PC-9 (cell line): ENCODE results near the gene BRAF. TPM values are rescaled to one million over a fixed set of nuclear protein-coding genes. Genes with fewer than 3 reads are reported as not detected.
"Not testable (repeated sequence)": the region's sequence is repeated elsewhere in the genome, so short reads cannot be mapped to it uniquely, and the experiment has no call there.

Experiments used
- BruUV-seq: library from RNA; stranded (reverse); fragments of 400-500 nt; replicated peaks from 2 replicates; lab custom pipeline; 2021; lab: Mats Ljungman, UMichigan
- CTCF ChIA-PET: fragments of 300-600 bp; sonication (Branson Sonifier 250); formaldehyde crosslinking; loops from one replicate; lab custom pipeline; 2022; ENCODE audit warnings: antibody characterized with exemption; lab: Charles Lee
- POLR2A ChIA-PET: fragments of 300-600 bp; sonication (Branson Sonifier 250); formaldehyde crosslinking; loops from one replicate; lab custom pipeline; 2022; ENCODE audit warnings: antibody characterized with exemption; ENCODE audit not compliant: unreplicated experiment; lab: Charles Lee
- DNase-seq, 2 experiments: peaks; one replicate each; pipeline versions ENCODE4 v3.0.0 to v3.0.0-alpha.2; 2015 to 2022; ENCODE audit warnings: mixed read lengths in 1 of 2
- H2AFZ ChIP-seq: fragments of 200-600 bp; sonication (generic); 2 replicates; pipeline ENCODE4 v1.8.1; 2017; ENCODE audit warnings: antibody characterized with exemption
- H3F3A ChIP-seq: fragments of 200-600 bp; sonication (generic); 2 replicates; pipeline ENCODE4 v1.8.1; 2017; ENCODE audit warnings: antibody characterized with exemption, mild to moderate bottlenecking, low read depth; ENCODE audit not compliant: insufficient read depth
- H3K27ac ChIP-seq: fragments of 200-600 bp; sonication (generic); 2 replicates; pipeline ENCODE4 v1.6.1; 2016; ENCODE audit warnings: mixed run types
- H3K27me3 ChIP-seq: fragments of 200-600 bp; sonication (generic); 2 replicates; pipeline ENCODE4 v1.6.1; 2016; ENCODE audit warnings: low read depth, mixed run types; ENCODE audit not compliant: insufficient read depth
- H3K36me3 ChIP-seq: fragments of 200-600 bp; sonication (generic); 2 replicates; pipeline ENCODE4 v1.6.1; 2016; ENCODE audit warnings: low read depth, mixed run types
- H3K4me1 ChIP-seq: fragments of 200-600 bp; sonication (generic); replicated peaks from 2 replicates; pipeline ENCODE4 v1.6.1; 2016; ENCODE audit warnings: mixed run types; ENCODE audit not compliant: insufficient read depth
- H3K4me2 ChIP-seq: fragments of 200-600 bp; sonication (generic); 2 replicates; pipeline ENCODE4 v1.6.1; 2017; ENCODE audit warnings: mixed run types
- H3K4me3 ChIP-seq: fragments of 200-600 bp; sonication (generic); 2 replicates; pipeline ENCODE4 v1.6.1; 2016; ENCODE audit warnings: mixed run types
- H3K79me2 ChIP-seq: fragments of 200-600 bp; sonication (generic); 2 replicates; pipeline ENCODE4 v1.6.1; 2017; ENCODE audit warnings: low read depth, mixed run types
- H3K9me2 ChIP-seq: fragments of 200-600 bp; sonication (generic); 2 replicates; pipeline ENCODE4 v1.8.1; 2017; ENCODE audit warnings: mild to moderate bottlenecking; ENCODE audit not compliant: insufficient read depth
- H3K9me3 ChIP-seq: fragments of 200-600 bp; sonication (generic); 2 replicates; pipeline ENCODE4 v1.8.1; 2016; ENCODE audit warnings: low read depth; ENCODE audit not compliant: insufficient read depth
- H4K20me1 ChIP-seq: fragments of 200-600 bp; sonication (generic); 2 replicates; pipeline ENCODE4 v1.8.1; 2017; ENCODE audit not compliant: insufficient read depth
- EZH2 ChIP-seq: fragments of 200-600 bp; sonication (generic); IDR thresholded peaks from 2 replicates; pipeline ENCODE4 v1.8.0; 2017; ENCODE audit warnings: antibody characterized with exemption, low read depth
- intact Hi-C: fragments of 100-400 bp; cut with micrococcal nuclease; formaldehyde crosslinking; loops from one replicate; pipeline ENCODE4 v1.10.0; 2022; ENCODE audit not compliant: unreplicated experiment
- total RNA-seq: library from RNA; stranded (reverse); gene quantifications from 2 replicates; pipeline ENCODE4 v1.2.3, GENCODE V29; 2021
- TF ChIP-seq, protein P1 (sequence below): fragments of 200-600 bp; sonication (generic); conservative IDR thresholded peaks from 2 replicates; pipeline ENCODE4 v1.6.1; 2017; ENCODE audit warnings: mixed run types, antibody characterized with exemption, mild to moderate bottlenecking, moderate library complexity

BRAF gene
- total RNA-seq, 1 experiment from 2014 or later: 56.9 TPM

DNA sequence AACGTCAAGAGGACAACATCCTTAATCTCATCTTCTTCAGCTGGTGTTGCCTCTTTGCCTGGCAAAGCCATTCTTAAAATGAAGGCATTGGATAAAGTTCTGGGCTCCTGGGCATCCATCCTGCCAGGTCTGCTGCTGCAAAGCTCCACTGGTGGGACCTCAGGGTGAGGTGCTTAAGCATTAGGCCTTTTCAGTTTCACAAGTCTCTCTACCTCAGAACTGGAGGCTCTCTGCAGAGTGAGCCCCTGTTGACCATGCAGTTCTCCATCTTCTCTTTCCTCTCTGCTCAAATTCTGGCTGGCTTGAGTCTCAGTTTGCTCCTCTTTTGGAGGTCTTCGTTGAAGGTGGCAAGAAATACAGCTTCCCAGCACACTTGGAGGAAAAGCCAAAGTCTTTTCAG, 42.7 kb upstream of the BRAF start:
- Histone ChIP-seq H3K79me2 (no peaks in the 10 kb centered on the region), H3K4me2 (no peak overlapping the region), H3K36me3 (no peaks in the 10 kb centered on the region), H2AFZ (no peak overlapping the region), H3F3A (no peaks in the 10 kb centered on the region), H3K9me3 (no peaks in the 10 kb centered on the region), H3K27ac (no peak overlapping the region), H3K4me1 (peaks cover 7% of the 10 kb centered on the region; the same call in 1 of the 2 replicates), H3K4me3 (no peak overlapping the region), H3K27me3 (no peaks in the 10 kb centered on the region), H3K9me2 (no peaks in the 10 kb centered on the region), H4K20me1 (no peaks in the 10 kb centered on the region)
- intact Hi-C loops: no loop called here
- no TSS peak for BruUV-seq
- DNase-seq: no peak
- TF ChIP-seq EZH2: no peak
- ChIA-PET CTCF (no interaction called here), POLR2A (no interaction called here)

DNA sequence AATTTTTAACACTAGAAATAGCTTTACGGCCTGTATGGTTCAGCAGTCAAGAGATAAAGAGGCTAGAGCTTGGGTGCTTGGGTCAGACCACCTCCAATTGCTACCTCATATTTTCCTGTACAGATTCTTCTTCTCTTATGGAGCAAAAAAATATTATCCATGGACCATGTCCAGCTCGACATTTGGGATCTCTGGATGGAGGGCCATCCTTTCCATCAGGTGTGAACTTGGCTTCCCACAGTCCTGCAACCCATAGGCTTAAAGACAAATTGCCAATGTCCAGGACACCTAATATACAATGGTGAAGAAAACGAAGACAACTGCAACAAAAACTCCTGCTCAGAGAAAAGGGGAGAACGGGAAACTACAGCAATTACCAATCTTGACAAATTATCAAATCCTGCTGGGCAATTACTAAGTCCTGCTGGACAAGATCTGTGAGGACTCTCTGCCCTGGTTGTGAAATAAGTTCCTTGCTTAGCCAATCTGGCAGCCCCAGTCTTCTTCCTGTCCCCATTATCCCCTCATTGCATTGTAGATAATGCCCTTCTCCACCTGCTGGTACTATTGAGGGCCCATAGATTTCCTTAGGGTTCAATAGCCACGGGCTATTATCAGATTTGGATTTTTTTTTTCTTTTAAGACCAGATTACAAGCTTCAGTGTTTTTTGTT, 42.0 kb upstream of the BRAF start:
- CTCF ChIA-PET: no interaction called here

DNA sequence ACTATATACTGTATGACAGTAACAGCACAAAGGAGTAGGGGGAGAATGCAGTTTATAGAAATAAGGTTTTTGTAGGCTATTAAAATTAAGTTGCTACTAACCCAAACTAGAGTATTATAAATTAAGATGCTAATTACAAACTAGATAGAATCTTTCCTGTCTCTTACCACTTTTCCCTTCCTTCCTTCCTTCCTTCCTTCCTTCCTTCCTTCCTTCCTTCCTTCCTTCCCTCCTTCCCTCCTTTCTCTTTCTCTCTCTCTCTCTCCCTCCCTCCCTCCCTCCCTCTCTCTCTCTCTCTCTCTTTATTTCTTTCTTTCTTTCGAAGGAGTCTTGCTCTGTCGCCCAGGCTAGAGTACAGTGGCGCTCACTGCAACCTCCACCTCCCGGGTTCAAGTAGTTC, 36.4 kb upstream of the BRAF start:
- intact Hi-C loops: no loop called here
- H3K36me3 ChIP-seq: no peaks in the 10 kb centered on the region
- no peaks in the 10 kb centered on the region for H3F3A ChIP-seq
- no peak overlapping the region for H3K27ac ChIP-seq
- no TSS peak for BruUV-seq
- H3K4me1 ChIP-seq: no peaks in the 10 kb centered on the region
- H2AFZ ChIP-seq: no peak overlapping the region
- H3K27me3 ChIP-seq: no peaks in the 10 kb centered on the region
- no peaks in the 10 kb centered on the region for H4K20me1 ChIP-seq
- ChIA-PET POLR2A (no interaction called here), CTCF (no interaction called here)
- peaks cover 5% of the 10 kb centered on the region; the same call in 1 of the 2 replicates for H3K9me3 ChIP-seq
- H3K4me3 ChIP-seq: no peak overlapping the region
- H3K79me2 ChIP-seq: no peaks in the 10 kb centered on the region
- no peaks in the 10 kb centered on the region for H3K9me2 ChIP-seq
- H3K4me2 ChIP-seq: no peak overlapping the region
- DNase-seq: no peak
- TF ChIP-seq, protein P1, sequence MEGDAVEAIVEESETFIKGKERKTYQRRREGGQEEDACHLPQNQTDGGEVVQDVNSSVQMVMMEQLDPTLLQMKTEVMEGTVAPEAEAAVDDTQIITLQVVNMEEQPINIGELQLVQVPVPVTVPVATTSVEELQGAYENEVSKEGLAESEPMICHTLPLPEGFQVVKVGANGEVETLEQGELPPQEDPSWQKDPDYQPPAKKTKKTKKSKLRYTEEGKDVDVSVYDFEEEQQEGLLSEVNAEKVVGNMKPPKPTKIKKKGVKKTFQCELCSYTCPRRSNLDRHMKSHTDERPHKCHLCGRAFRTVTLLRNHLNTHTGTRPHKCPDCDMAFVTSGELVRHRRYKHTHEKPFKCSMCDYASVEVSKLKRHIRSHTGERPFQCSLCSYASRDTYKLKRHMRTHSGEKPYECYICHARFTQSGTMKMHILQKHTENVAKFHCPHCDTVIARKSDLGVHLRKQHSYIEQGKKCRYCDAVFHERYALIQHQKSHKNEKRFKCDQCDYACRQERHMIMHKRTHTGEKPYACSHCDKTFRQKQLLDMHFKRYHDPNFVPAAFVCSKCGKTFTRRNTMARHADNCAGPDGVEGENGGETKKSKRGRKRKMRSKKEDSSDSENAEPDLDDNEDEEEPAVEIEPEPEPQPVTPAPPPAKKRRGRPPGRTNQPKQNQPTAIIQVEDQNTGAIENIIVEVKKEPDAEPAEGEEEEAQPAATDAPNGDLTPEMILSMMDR: no peak
- TF ChIP-seq EZH2: no peak

More for the DNA sequence above, 42.0 kb upstream of the BRAF start:
- no TSS peak for BruUV-seq
- no peak for DNase-seq
- no peak overlapping the region for H3K4me3 ChIP-seq
- no peaks in the 10 kb centered on the region for H3K9me3 ChIP-seq
- no peaks in the 10 kb centered on the region for H3K9me2 ChIP-seq
- no peak overlapping the region for H3K4me2 ChIP-seq
- H3K36me3 ChIP-seq: no peaks in the 10 kb centered on the region
- no peaks in the 10 kb centered on the region for H4K20me1 ChIP-seq
- H3K79me2 ChIP-seq: no peaks in the 10 kb centered on the region
- TF ChIP-seq, protein P1: no peak
- no peak for TF ChIP-seq EZH2
- H3K27me3 ChIP-seq: no peaks in the 10 kb centered on the region
- H3K4me1 ChIP-seq: 0 out of 2 replicates have a peak, but pooled peaks cover 4% of the 10 kb centered on the region
- H3K27ac ChIP-seq: no peak overlapping the region
- H3F3A ChIP-seq: no peaks in the 10 kb centered on the region
- intact Hi-C loops: no loop called here
- H2AFZ ChIP-seq: no peak overlapping the region
- POLR2A ChIA-PET: no interaction called here

DNA sequence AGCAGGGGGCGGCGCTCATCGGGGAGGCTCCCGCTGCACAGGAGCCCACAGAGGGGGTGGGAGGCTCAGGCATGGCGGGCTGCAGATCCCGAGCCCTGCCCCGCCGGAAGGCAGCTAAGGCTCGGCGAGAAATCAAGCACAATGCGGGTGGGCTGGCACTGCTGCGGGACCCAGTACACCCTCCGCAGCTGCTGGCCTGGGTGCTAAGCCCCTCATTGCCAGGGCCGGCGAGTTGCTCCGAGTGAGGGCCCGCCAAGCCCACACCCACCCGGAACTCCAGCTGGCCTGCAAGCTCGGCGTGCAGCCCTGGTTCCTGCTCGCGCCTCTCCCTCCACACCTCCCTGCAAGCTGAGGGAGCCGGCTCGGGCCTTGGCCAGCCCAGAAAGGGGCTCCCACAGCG, 32.3 kb upstream of the BRAF start:
- H4K20me1 ChIP-seq, DNase-seq, H3K4me3 ChIP-seq, H2AFZ ChIP-seq, BruUV-seq, H3K27ac ChIP-seq, H3K4me2 ChIP-seq, H3K79me2 ChIP-seq, H3K27me3 ChIP-seq, H3K9me3 ChIP-seq, intact Hi-C loops, H3F3A ChIP-seq, H3K36me3 ChIP-seq, H3K4me1 ChIP-seq, H3K9me2 ChIP-seq, CTCF ChIA-PET, POLR2A ChIA-PET: not testable (repeated sequence)
